WERI-Rb-1 (cell line): Measurements from ENCODE around the gene ARID1B.

Source experiments
- DNase-seq: peaks from one replicate; pipeline ENCODE4 v3.0.0-alpha.2; 2020
- H3K27ac ChIP-seq: fragments of 250-450 bp; sonication (Bioruptor Pico); 2 replicates; pipeline ENCODE4 v1.5.1; 2020; ENCODE audit warnings: mild to moderate bottlenecking, moderate library complexity
- H3K27me3 ChIP-seq: fragments of 250-450 bp; sonication (Bioruptor Pico); 2 replicates; pipeline ENCODE4 v1.5.1; 2021; ENCODE audit warnings: mild to moderate bottlenecking, low read depth, moderate library complexity; ENCODE audit not compliant: insufficient read depth, severe bottlenecking
- H3K36me3 ChIP-seq: fragments of 250-450 bp; sonication (Bioruptor Pico); 2 replicates; pipeline ENCODE4 v1.5.1; 2020; ENCODE audit warnings: mild to moderate bottlenecking, moderate library complexity
- H3K4me3 ChIP-seq: 2 replicates; pipeline ENCODE4 v1.5.1; 2011; ENCODE audit warnings: low read depth, mild to moderate bottlenecking, control low read depth, low read length
- H3K9me3 ChIP-seq: fragments of 250-450 bp; sonication (Bioruptor Pico); 2 replicates; pipeline ENCODE4 v1.5.1; 2021; ENCODE audit warnings: mild to moderate bottlenecking, moderate library complexity; ENCODE audit not compliant: severe bottlenecking
- CTCF ChIP-seq: IDR thresholded peaks from 2 replicates; pipeline ENCODE4 v1.5.1; 2011; ENCODE audit warnings: low read depth, mild to moderate bottlenecking, control low read depth, inconsistent platforms, low read length

ARID1B gene

GRCh38 chr6:157242791-157243190, 465.6 kb downstream of the ARID1B start:
- TF ChIP-seq CTCF = no peak
- H3K36me3 ChIP-seq = no peaks in the 10 kb centered on the region

GRCh38 chr6:157244175-157244574, 467.0 kb downstream of the ARID1B start:
- no peaks in the 10 kb centered on the region for H3K27me3 ChIP-seq

More at GRCh38 chr6:157242791-157243190, 465.6 kb downstream of the ARID1B start:
- Histone ChIP-seq H3K4me3 (no peak overlapping the region), H3K9me3 (peaks cover 8% of the 10 kb centered on the region), H3K27ac (no peak overlapping the region), H3K27me3 (no peaks in the 10 kb centered on the region)
- no peak for DNase-seq

GRCh38 chr6:157244780-157245179, 467.6 kb downstream of the ARID1B start:
- Histone ChIP-seq H3K36me3 (no peaks in the 10 kb centered on the region), H3K4me3 (no peak overlapping the region), H3K27ac (peak overlapping the region; percentile 74), H3K27me3 (no peaks in the 10 kb centered on the region), H3K9me3 (peaks cover 14% of the 10 kb centered on the region)
- DNase-seq = peak; percentile 85
- no peak for TF ChIP-seq CTCF

More at GRCh38 chr6:157244175-157244574, 467.0 kb downstream of the ARID1B start:
- no peak for TF ChIP-seq CTCF
- no peaks in the 10 kb centered on the region for H3K36me3 ChIP-seq
- peak overlapping the region; percentile 74 for H3K27ac ChIP-seq
- no peak overlapping the region for H3K4me3 ChIP-seq
- peaks cover 14% of the 10 kb centered on the region for H3K9me3 ChIP-seq
- DNase-seq = no peak

- Histone ChIP-seq H3K36me3 (no peaks in the 10 kb centered on the region), H3K4me3 (no peak overlapping the region), H3K27ac (peak overlapping the region; percentile 74), H3K27me3 (no peaks in the 10 kb centered on the region), H3K9me3 (peaks cover 14% of the 10 kb centered on the region)
- DNase-seq = no peak
- TF ChIP-seq CTCF = no peak
These were observed 468.3 kb downstream of the ARID1B start for GRCh38 chr6:157245436-157245835.

GRCh38 chr6:157246048-157246630, 469.0 kb downstream of the ARID1B start:
- Histone ChIP-seq H3K9me3 (peaks cover 13% of the 10 kb centered on the region), H3K27ac (peak overlapping the region; percentile 74), H3K36me3 (no peaks in the 10 kb centered on the region), H3K4me3 (no peak overlapping the region), H3K27me3 (no peaks in the 10 kb centered on the region)
- TF ChIP-seq CTCF = no peak
- DNase-seq = no peak
